Lung (tissue), 12 donors: Measurements from ENCODE around the gene COL16A1. TPM values are rescaled to one million over a fixed set of nuclear protein-coding genes. Genes with fewer than 3 reads are reported as not detected.

Experiments used
- ATAC-seq: fragments of 200-7000 bp; cut with Tn5 transposase; one replicate; pipeline ENCODE4 v1.9.1; 2020; ENCODE audit warnings: moderate number of reproducible peaks; ENCODE audit not compliant: insufficient read depth, low FRiP score
- DNase-seq, 3 donors: peaks; one replicate each; pipeline ENCODE4 v3.0.0-alpha.2; 2013 to 2017
- H3K27ac ChIP-seq, 2 donors: one replicate each; pipeline ENCODE4 v1.5.1; 2013; ENCODE audit warnings: mild to moderate bottlenecking in 2 of 2, moderate library complexity in 2 of 2, control low read depth in 1 of 2, inconsistent platforms in 1 of 2, low read depth in 1 of 2, low read length in 1 of 2
- H3K27me3 ChIP-seq, 3 donors: one replicate each; pipeline ENCODE4 v1.5.1; 2013; ENCODE audit warnings: low read length in 2 of 3; ENCODE audit not compliant: control insufficient read depth in 3 of 3, insufficient read depth in 3 of 3
- H3K36me3 ChIP-seq, 4 donors: one replicate each; pipeline ENCODE4 v1.5.1; 2013; ENCODE audit warnings: low read length in 4 of 4, mild to moderate bottlenecking in 1 of 4, moderate library complexity in 1 of 4; ENCODE audit not compliant: control insufficient read depth in 4 of 4, insufficient read depth in 4 of 4
- H3K4me1 ChIP-seq, 5 donors: one replicate each; pipeline ENCODE4 v1.5.1; 2013; ENCODE audit warnings: low read length in 5 of 5, mild to moderate bottlenecking in 2 of 5, moderate library complexity in 1 of 5; ENCODE audit not compliant: control insufficient read depth in 5 of 5, insufficient read depth in 5 of 5
- H3K4me3 ChIP-seq: one replicate; pipeline ENCODE4 v1.5.1; 2013; ENCODE audit warnings: mild to moderate bottlenecking, control low read depth, moderate library complexity
- H3K9ac ChIP-seq, 2 donors: one replicate each; pipeline ENCODE4 v1.5.1; 2013; ENCODE audit warnings: low read length in 2 of 2, control low read depth in 1 of 2; ENCODE audit not compliant: insufficient read depth in 1 of 2
- H3K9me3 ChIP-seq, 4 donors: one replicate each; pipeline ENCODE4 v1.5.1; 2013; ENCODE audit warnings: low read length in 3 of 4, mild to moderate bottlenecking in 1 of 4, moderate library complexity in 1 of 4; ENCODE audit not compliant: control insufficient read depth in 4 of 4, insufficient read depth in 3 of 4
- WGBS, 2 donors: extraction: QIAGEN DNeasy Blood & Tissue Kit; methylation state at CpG; one replicate each; pipeline ENCODE4 v1.1.7; 2013; 5-methylcytosine and 5-hydroxymethylcytosine counted together
- polyA plus RNA-seq, 2 donors: library from polyadenylated mRNA; stranded (reverse); fragments of 200-250 nt; gene quantifications; one replicate each; pipeline ENCODE4 v1.2.1, GENCODE V29; 2013
- total RNA-seq, 2 donors: library from RNA; depleted of rRNA in 1 of 2; stranded (reverse); fragments of >200 nt in 1 of 2; gene quantifications; one replicate each; pipeline ENCODE4 v1.2.1, GENCODE V29; 2014 to 2021
- TF ChIP-seq, protein P1 (sequence below): IDR thresholded peaks from 2 replicates; pipeline ENCODE4 v1.5.1; 2012; ENCODE audit warnings: mild to moderate bottlenecking; ENCODE audit errors: control extremely low read depth, extremely low read depth
- donor health status: control.
- donor health status: control.
- donor health status: Bipolar disorder and iron deficiency.
- donor health status: healthy.
- donor health status: DM: yes; HTN: yes; CAD: no.

The COL16A1 gene
- total and polyA plus RNA-seq, 4 donors: 16.5 to 83.2 (median 43.3) TPM

DNA sequence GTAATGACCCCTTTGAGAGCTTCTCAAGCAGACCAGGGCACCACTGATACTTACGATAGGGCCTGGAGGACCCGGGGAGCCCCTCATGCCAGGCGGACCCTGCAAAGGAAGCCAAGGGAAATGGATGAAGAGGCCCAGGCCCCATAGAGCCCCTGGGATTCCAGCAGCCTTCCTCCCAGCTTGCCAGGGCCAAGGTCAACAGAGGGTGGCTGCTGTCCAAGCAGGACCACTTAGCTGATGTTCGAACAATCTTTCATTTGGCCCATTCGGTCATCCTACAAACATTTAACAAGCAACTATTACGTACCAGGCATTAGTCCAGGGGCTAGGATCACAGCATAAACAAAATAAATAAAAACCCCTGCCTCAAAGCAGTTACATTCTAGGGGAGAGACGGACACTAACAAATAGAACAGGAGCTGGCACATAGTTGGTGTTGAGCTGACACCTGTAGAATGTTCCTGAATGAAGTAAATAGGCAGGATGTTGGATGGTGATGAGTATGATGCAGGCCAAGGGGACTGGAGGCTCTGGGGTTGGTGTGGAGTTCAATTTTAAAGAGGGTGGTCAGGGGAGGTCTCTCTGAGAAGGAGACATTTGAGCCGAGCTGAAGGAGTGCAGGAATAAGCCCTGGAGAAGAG is 32.1 kb downstream of the COL16A1 start:
- TF ChIP-seq, protein P1, sequence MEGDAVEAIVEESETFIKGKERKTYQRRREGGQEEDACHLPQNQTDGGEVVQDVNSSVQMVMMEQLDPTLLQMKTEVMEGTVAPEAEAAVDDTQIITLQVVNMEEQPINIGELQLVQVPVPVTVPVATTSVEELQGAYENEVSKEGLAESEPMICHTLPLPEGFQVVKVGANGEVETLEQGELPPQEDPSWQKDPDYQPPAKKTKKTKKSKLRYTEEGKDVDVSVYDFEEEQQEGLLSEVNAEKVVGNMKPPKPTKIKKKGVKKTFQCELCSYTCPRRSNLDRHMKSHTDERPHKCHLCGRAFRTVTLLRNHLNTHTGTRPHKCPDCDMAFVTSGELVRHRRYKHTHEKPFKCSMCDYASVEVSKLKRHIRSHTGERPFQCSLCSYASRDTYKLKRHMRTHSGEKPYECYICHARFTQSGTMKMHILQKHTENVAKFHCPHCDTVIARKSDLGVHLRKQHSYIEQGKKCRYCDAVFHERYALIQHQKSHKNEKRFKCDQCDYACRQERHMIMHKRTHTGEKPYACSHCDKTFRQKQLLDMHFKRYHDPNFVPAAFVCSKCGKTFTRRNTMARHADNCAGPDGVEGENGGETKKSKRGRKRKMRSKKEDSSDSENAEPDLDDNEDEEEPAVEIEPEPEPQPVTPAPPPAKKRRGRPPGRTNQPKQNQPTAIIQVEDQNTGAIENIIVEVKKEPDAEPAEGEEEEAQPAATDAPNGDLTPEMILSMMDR: no peak
- DNase-seq (peak in 1 of 3 donors; percentile 39), ATAC-seq (no peak)
- WGBS, 2 donors: 84 to 88% methylated on average over 8 of the region's 8 CpGs
- Histone ChIP-seq H3K9ac (no peak overlapping the region), H3K27me3 (no peaks in the 10 kb centered on the region), H3K27ac (no peak overlapping the region), H3K9me3 (no peaks in the 10 kb centered on the region), H3K36me3 (peaks cover 0 to 37% (median 10%) of the 10 kb centered on the region in 4 donors), H3K4me3 (no peak overlapping the region), H3K4me1 (peaks cover 0 to 26% (median 15%) of the 10 kb centered on the region in 5 donors)

DNA sequence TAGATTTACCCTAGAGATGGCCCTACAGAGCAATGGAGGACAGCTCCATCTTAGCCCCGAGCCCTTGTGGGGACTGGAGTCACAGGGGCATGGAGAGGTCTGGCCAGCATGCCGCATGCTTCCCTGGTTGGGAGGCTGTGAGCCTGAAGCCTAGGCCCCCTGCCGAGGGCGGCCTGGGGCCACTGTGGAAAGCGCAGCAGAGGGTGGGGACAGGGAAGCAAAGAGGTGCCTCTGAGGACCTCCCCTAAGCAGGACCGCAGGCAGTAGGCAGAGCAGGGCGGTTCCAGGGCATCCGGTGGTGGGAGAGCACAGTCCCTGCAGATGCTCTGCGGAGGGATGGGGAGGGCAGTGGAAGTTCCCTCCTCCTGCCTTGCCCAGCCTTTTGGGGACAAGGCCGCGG is 32.7 kb downstream of the COL16A1 start:
- no peak overlapping the region for H3K27ac ChIP-seq

DNA sequence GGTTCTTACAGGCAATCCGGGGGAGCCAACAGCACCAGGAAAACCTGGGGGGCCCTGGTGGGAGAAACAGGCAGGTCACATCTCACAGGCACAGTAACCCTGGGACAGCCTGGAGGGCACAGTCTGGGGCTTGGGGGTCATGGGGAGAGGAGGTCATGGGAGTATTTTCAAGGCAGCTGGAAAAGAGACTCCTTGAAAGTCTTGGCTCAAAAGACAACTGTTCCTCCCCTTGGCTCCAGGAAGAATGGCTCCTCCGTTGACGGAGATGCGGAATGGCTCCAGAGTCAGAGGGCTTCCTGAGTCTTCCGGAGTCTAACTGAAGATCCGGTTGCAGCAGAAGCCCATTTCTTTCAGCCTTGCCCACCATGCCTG is 33.2 kb downstream of the COL16A1 start:
- Histone ChIP-seq H3K9ac (peak overlapping the region; percentile 26 to 65), H3K27me3 (no peaks in the 10 kb centered on the region), H3K9me3 (no peaks in the 10 kb centered on the region), H3K4me1 (peaks cover 0 to 26% (median 15%) of the 10 kb centered on the region in 5 donors), H3K27ac (peak overlapping the region in 1 of 2 donors; percentile 25), H3K4me3 (no peak overlapping the region), H3K36me3 (peaks cover 0 to 40% (median 8%) of the 10 kb centered on the region in 4 donors)
- WGBS, 2 donors: 61 to 62% methylated on average over 6 of the region's 6 CpGs
- DNase-seq (peak in 1 of 3 donors; percentile 55), ATAC-seq (no peak)
- TF ChIP-seq, protein P1: no peak

More for the DNA sequence above, 32.7 kb downstream of the COL16A1 start:
- DNase-seq (no peak), ATAC-seq (no peak)
- H3K27me3 ChIP-seq: no peaks in the 10 kb centered on the region
- H3K36me3 ChIP-seq: peaks cover 0 to 36% (median 8%) of the 10 kb centered on the region in 4 donors
- H3K9me3 ChIP-seq: no peaks in the 10 kb centered on the region
- no peak overlapping the region for H3K4me3 ChIP-seq
- TF ChIP-seq, protein P1: no peak
- 91 to 94% methylated on average over 11 of the region's 11 CpGs for WGBS, 2 donors
- H3K9ac ChIP-seq: no peak overlapping the region
- H3K4me1 ChIP-seq: peaks cover 0 to 26% (median 15%) of the 10 kb centered on the region in 5 donors
